DND-41 (cell line): Measurements from ENCODE around the gene ACMSD.

Experiments
- ATAC-seq: fragments of 200-7000 bp; cut with Tn5 transposase; 3 replicates; pipeline ENCODE4 v1.9.1; 2021; ENCODE audit warnings: low read depth; ENCODE audit not compliant: insufficient read depth
- DNase-seq: peaks from one replicate; pipeline ENCODE4 v3.0.0-alpha.2; 2020
- H2AFZ ChIP-seq: 2 replicates; pipeline ENCODE4 v1.6.0; 2012; ENCODE audit warnings: low read depth, low read length
- H3K27ac ChIP-seq: 2 replicates; pipeline ENCODE4 v1.5.1; 2012; ENCODE audit warnings: low read length, inconsistent platforms
- H3K27me3 ChIP-seq: fragments of 200-600 bp; sonication (generic); 2 replicates; pipeline ENCODE4 v1.6.0; 2012; ENCODE audit warnings: low read length, mild to moderate bottlenecking, inconsistent platforms; ENCODE audit not compliant: insufficient read depth, poor library complexity
- H3K36me3 ChIP-seq: 2 replicates; pipeline ENCODE4 v1.5.1; 2012; ENCODE audit warnings: low read length, inconsistent platforms; ENCODE audit not compliant: insufficient read depth
- H3K4me1 ChIP-seq: 2 replicates; pipeline ENCODE4 v1.5.1; 2012; ENCODE audit warnings: mild to moderate bottlenecking, low read length; ENCODE audit not compliant: insufficient read depth
- H3K4me2 ChIP-seq: 2 replicates; pipeline ENCODE4 v1.6.0; 2012; ENCODE audit warnings: mild to moderate bottlenecking, moderate library complexity, low read length, inconsistent platforms; ENCODE audit not compliant: insufficient read depth
- H3K4me3 ChIP-seq, 2 experiments: fragments of 200-600 bp in 1 of 2; shearing (Covaris generic) in 1 of 2; 2 replicates each; pipeline ENCODE4 v1.5.1; 2012 to 2016; ENCODE audit warnings: inconsistent platforms in 2 of 2, low read length in 2 of 2, mild to moderate bottlenecking in 2 of 2, low read depth in 1 of 2, moderate library complexity in 1 of 2
- H3K79me2 ChIP-seq: 2 replicates; pipeline ENCODE4 v1.6.0; 2012; ENCODE audit warnings: low read length, inconsistent platforms; ENCODE audit not compliant: insufficient read depth
- H3K9ac ChIP-seq: 2 replicates; pipeline ENCODE4 v1.6.0; 2012; ENCODE audit warnings: low read depth, mild to moderate bottlenecking, inconsistent platforms, low read length, moderate library complexity
- H3K9me3 ChIP-seq: 2 replicates; pipeline ENCODE4 v1.5.1; 2012; ENCODE audit warnings: low read length, moderate library complexity, mild to moderate bottlenecking, inconsistent platforms; ENCODE audit not compliant: insufficient read depth, severe bottlenecking
- H4K20me1 ChIP-seq: 2 replicates; pipeline ENCODE4 v1.6.0; 2012; ENCODE audit warnings: low read length; ENCODE audit not compliant: insufficient read depth
- EZH2 ChIP-seq: IDR thresholded peaks from 3 replicates; pipeline ENCODE4 v1.6.1; 2012; ENCODE audit warnings: borderline replicate concordance, low read depth, mild to moderate bottlenecking, moderate library complexity, low read length, inconsistent platforms; ENCODE audit not compliant: severe bottlenecking
- TF ChIP-seq, protein P1 (sequence below): IDR thresholded peaks from 2 replicates; pipeline ENCODE4 v1.5.1; 2012; ENCODE audit warnings: borderline replicate concordance, low read length, moderate library complexity, mild to moderate bottlenecking; ENCODE audit not compliant: poor library complexity, severe bottlenecking; ENCODE audit errors: extremely low read depth

The ACMSD gene

DNA sequence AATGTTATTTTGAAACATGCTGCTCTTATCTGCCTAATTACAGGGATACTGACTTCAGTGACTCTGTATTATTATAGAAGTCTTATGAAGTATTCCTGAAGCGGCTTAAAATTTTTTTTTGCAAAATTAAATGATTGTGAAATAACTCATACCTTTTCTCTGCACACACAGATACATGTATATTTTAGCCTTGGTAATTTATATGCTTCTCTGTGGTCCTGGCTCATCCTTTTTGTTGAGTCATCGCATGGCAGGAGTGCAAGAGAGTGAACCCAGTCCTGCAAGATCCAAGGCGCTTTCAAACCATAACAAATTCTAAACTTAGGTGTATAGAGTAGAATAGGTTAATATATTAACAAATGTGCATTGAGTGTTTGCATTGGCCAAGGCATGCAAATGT, 88.8 kb downstream of the ACMSD start:
- no peak for TF ChIP-seq EZH2
- DNase-seq, result no peak
- Histone ChIP-seq H3K27me3 (no peaks in the 10 kb centered on the region), H3K9me3 (no peaks in the 10 kb centered on the region), H3K27ac (no peak overlapping the region), H3K9ac (no peak overlapping the region), H4K20me1 (peaks cover 95% of the 10 kb centered on the region), H2AFZ (no peak overlapping the region), H3K4me3 (no peak overlapping the region), H3K36me3 (peaks cover 59% of the 10 kb centered on the region), H3K4me2 (0 out of 2 replicates have a peak overlapping the region, but pooled peaks have one; percentile 10), H3K79me2 (peaks cover 100% of the 10 kb centered on the region), H3K4me1 (peaks cover 38% of the 10 kb centered on the region)
- ATAC-seq, result no peak

DNA sequence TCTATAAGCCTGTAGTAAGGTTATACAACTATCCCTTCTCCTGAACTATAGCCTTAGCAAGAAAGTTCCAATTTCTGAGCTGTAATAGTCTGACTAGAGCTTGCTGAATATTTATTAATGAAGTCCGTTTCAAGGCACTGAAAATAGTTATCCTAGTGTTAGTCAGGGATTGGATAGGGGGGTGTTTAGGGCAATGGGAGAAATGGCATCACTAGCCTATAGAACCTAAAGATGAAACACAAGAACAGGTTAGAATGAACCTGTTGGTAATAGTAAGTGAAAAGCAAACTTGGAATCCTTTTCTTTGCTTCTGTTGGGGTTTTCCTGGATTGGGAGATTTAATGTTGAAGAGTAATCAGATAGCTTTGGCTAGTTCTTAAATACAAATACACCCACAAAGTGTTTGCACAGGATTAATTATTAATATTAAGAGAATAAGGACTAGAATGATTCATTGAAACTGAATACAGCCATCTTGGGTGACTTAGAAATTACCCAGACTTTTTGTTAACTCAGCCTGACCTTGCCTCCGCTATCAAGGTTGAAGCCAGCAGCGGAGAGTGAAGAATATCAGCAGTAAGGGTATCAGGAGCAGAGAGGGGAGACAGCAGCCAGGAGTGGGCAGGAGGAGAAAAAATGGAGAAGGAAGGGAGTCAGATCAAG, 94.6 kb downstream of the ACMSD start:
- Histone ChIP-seq H4K20me1 (peaks cover 83% of the 10 kb centered on the region), H3K4me3 (no peak overlapping the region), H3K36me3 (peaks cover 58% of the 10 kb centered on the region), H3K27me3 (no peaks in the 10 kb centered on the region), H3K4me2 (no peak overlapping the region), H3K9me3 (no peaks in the 10 kb centered on the region), H2AFZ (no peak overlapping the region), H3K79me2 (peaks cover 100% of the 10 kb centered on the region), H3K9ac (no peak overlapping the region), H3K27ac (no peak overlapping the region), H3K4me1 (peaks cover 4% of the 10 kb centered on the region; the same call in 1 of the 2 replicates)
- no peak for ATAC-seq
- TF ChIP-seq, protein P1, sequence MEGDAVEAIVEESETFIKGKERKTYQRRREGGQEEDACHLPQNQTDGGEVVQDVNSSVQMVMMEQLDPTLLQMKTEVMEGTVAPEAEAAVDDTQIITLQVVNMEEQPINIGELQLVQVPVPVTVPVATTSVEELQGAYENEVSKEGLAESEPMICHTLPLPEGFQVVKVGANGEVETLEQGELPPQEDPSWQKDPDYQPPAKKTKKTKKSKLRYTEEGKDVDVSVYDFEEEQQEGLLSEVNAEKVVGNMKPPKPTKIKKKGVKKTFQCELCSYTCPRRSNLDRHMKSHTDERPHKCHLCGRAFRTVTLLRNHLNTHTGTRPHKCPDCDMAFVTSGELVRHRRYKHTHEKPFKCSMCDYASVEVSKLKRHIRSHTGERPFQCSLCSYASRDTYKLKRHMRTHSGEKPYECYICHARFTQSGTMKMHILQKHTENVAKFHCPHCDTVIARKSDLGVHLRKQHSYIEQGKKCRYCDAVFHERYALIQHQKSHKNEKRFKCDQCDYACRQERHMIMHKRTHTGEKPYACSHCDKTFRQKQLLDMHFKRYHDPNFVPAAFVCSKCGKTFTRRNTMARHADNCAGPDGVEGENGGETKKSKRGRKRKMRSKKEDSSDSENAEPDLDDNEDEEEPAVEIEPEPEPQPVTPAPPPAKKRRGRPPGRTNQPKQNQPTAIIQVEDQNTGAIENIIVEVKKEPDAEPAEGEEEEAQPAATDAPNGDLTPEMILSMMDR, result no peak
- no peak for TF ChIP-seq EZH2
- no peak for DNase-seq

DNA sequence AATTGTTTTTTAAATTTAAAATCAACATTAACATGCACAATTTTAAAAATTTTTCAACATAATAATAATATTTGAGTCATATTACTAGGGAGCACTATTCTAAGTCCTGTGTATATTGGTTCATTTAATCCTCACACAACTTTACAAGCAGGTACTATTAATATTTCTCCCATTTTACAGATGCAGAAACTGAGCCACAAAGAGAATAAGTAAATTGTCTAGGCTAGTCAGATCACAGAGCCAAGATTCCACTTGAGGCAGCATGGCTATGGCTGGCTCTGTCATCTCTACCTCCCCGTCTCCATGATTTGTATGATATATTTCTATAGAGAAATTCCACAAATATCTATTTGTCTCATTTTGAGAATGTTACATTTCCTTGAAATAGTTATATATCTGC, 95.3 kb downstream of the ACMSD start:
- no peak for DNase-seq
- peaks cover 81% of the 10 kb centered on the region for H4K20me1 ChIP-seq
- H3K79me2 ChIP-seq, result peaks cover 100% of the 10 kb centered on the region
- H2AFZ ChIP-seq, result no peak overlapping the region
- H3K4me2 ChIP-seq, result no peak overlapping the region
- peaks cover 65% of the 10 kb centered on the region for H3K36me3 ChIP-seq
- H3K27ac ChIP-seq, result no peak overlapping the region
- peaks cover under 1% of the 10 kb centered on the region; the same call in 1 of the 2 replicates for H3K4me1 ChIP-seq
- TF ChIP-seq, protein P1, result no peak
- TF ChIP-seq EZH2, result no peak
- no peak overlapping the region for H3K4me3 ChIP-seq
- H3K9ac ChIP-seq, result no peak overlapping the region
- no peaks in the 10 kb centered on the region for H3K9me3 ChIP-seq
- H3K27me3 ChIP-seq, result no peaks in the 10 kb centered on the region
- ATAC-seq, result no peak

DNA sequence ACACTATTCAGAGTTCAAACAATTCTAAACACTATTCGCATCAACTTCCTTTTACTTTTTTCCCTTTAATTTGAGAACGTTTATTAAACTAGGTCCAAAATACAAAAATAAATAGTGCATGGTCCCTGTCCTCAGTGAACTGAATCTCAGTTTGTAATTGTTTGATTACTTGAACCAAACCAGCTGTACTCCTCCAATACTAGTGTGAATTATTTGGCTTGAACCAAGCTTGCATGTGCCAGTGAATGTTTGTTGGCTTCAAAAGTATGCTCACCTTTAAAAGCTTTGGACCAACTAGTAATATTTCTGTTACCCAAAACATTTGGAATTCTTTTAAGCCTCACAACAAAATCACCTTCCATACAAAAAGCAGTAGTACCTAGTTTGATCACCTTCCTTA, 95.7 kb downstream of the ACMSD start:
- H4K20me1 ChIP-seq, result peaks cover 78% of the 10 kb centered on the region

More for the DNA sequence above, 95.7 kb downstream of the ACMSD start:
- ATAC-seq, result no peak
- Histone ChIP-seq H3K9ac (no peak overlapping the region), H3K4me3 (no peak overlapping the region), H3K9me3 (no peaks in the 10 kb centered on the region), H3K27me3 (no peaks in the 10 kb centered on the region), H2AFZ (no peak overlapping the region), H3K36me3 (peaks cover 69% of the 10 kb centered on the region), H3K4me1 (no peaks in the 10 kb centered on the region), H3K79me2 (peaks cover 100% of the 10 kb centered on the region), H3K27ac (no peak overlapping the region), H3K4me2 (no peak overlapping the region)
- DNase-seq, result no peak
- TF ChIP-seq, protein P1, result no peak
- no peak for TF ChIP-seq EZH2
